GM15510 (cell line): ENCODE results near the gene SIRT1.

Experiments
- POLR2A ChIP-seq: IDR thresholded peaks from 3 replicates; pipeline ENCODE4 v1.6.1; 2011; ENCODE audit warnings: borderline replicate concordance; ENCODE audit not compliant: insufficient read length; ENCODE audit errors: extremely low read depth

Gene SIRT1

DNA sequence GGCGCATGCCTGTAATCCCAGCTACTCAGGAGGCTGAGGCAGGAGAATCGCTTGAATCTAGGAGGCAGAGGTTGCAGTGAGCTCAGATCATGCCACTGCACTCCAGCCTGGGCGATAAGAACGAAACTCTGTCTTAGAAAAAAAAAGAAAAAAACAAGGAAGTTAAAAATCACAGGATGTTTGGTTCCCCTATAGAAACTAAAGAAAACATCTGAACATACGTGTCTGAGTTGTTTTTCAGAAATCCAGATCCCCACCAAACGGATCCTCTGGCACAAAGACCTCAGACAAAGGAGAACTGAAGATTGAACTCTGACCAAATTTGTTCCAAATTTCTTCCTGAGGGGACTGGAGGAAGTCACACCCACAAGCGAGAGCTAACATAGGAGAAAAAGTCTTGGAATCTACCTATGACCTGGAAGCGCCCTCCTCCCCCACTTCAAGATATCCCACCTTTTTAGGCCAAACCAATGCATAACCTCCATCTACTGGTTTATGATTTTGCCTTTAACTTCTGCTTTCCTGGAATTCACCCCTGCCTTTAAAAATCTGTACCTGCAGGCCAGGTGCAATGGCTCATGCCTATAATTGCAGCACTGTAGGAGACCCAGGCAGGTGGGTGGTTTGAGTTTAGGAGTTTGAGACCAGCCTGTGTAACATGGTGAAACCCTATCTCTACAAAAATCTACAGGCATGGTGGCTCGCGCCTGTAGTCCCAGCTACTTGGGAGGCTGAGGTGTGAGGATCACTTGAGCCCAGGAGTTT, 19.7 kb upstream of the SIRT1 start:
- no peak for TF ChIP-seq POLR2A

DNA sequence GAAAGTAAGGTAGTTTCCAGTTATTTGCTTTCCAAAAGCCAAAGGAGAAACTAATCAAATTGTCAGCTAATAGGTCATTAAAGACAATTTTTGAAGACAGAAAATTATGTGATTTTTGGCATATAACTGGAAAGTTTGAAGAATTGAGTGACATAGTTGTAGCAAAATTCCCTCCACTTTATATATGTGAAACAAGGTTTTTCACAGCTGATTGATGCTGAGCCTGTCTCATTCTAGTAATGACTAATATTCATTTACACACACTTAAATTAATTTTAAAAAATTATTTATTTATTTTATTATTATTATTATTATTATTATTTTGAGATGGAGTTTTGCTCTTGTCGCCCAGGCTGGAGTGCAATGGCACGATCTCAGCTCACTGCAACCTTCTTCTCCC, 16.3 kb upstream of the SIRT1 start:
- no peak for TF ChIP-seq POLR2A

- TF ChIP-seq POLR2A, result no peak
Observed at GRCh38 chr10:67869996-67870395, 14.5 kb upstream of the SIRT1 start.

- TF ChIP-seq POLR2A, result no peak
Observed at GRCh38 chr10:67875340-67876238, 8.9 kb upstream of the SIRT1 start.

DNA sequence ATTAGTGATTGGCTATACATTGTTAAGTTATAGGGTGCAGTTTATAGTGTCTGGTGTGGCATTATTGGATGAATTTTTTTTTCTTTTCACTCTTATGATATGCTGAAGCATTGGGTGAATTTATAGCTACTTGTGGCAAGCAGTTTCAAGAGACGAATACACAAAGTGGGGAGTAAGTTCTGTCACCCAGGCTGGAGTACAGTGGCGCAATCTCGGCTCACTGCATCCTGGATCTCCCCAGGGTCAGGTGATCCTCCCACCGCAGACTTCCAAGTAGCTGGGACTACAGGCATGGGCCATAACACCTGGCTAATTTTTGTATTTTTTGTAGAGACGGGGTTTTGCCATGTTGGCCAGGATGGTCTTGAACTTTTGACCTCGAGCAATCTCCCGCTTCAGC, 6.3 kb upstream of the SIRT1 start:
- TF ChIP-seq POLR2A, result no peak

DNA sequence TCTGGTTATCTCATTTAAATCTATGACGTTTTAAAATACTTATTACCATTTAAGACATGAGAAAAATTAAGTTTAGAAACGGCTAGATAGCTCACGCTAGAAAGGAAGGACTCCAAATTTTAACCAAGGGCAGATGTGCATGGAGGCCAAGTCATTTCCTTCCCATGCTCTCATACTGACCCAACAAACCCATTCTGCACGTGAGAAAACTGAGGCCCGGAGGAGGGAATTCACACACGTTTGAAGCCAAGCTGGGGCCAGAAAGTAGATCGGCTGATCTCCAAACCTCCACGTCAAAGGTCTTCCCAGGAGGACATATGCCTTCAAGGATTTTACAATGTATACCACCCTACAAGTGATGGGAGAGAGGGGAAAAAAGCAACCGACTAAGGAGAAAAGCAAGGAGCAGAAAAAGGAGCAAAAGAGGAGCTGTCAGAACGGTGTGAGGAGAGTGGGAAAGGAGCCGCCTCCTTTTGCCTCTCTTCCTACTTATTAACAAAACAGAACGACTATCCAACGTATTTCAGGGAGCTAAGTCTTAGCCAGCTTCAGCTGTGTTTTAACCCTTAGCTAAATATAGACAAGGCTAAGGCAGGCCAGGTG, 645 bp upstream of the SIRT1 start:
- no peak for TF ChIP-seq POLR2A

DNA sequence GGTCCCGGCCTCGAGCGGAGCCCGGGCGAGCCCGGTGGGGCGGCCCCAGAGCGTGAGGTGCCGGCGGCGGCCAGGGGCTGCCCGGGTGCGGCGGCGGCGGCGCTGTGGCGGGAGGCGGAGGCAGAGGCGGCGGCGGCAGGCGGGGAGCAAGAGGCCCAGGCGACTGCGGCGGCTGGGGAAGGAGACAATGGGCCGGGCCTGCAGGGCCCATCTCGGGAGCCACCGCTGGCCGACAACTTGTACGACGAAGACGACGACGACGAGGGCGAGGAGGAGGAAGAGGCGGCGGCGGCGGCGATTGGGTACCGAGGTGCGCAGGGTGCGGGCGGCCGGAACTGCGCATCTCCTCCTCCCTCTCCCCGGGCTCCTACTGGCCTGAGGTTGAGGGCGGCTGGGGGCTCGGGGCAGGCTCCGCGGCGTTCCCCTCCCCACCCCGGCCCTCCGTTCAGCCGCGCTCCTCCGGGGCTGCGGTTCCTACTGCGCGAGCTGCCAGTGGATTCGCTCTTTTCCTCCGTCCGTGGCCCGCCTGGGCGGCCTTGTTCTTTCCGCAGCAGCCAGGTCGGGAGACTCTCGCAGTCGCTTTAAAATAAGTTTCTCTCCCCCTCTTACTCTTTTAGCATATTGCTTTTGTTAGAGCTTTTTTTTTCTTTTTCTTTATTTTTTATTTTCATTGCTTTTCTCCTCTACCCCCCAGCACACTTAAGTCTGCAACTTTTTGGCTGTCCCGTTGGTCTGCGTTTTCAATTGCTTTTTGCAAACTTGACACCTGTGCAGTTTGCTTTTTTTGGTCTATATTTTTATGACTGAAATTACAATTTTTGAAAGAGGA, 600 bp downstream of the SIRT1 start:
- no peak for TF ChIP-seq POLR2A

DNA sequence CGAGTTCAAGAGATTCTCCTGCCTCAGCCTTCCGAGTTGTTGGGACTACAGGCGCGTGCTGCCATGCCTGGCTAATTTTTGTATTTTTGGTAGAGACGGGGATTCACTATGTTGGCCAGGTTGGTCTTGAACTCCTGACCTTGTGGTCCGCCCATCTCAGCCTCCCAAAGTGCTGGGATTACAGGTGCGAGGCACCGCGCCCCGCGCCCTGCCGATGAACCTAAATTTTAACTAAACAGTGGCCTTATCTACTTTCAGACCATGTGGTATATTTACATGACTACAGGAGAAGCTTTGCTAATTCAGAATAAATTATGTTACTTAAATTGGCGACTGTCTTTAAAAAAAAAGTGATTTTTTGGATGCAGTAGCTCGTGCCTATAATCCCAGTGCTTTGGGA, 9.2 kb downstream of the SIRT1 start:
- TF ChIP-seq POLR2A, result no peak

GRCh38 chr10:67903581-67903980, 19.1 kb downstream of the SIRT1 start:
- no peak for TF ChIP-seq POLR2A

DNA sequence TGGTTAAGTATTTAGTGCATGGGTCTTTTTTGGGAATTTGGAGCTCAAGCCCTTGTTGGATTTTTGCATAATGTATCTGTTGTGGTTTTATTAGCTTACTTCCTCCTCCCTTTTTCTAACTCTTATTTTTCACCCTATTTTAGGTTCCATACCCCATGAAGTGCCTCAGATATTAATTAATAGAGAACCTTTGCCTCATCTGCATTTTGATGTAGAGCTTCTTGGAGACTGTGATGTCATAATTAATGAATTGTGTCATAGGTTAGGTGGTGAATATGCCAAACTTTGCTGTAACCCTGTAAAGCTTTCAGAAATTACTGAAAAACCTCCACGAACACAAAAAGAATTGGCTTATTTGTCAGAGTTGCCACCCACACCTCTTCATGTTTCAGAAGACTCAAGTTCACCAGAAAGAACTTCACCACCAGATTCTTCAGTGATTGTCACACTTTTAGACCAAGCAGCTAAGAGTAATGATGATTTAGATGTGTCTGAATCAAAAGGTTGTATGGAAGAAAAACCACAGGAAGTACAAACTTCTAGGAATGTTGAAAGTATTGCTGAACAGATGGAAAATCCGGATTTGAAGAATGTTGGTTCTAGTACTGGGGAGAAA, 28.0 kb downstream of the SIRT1 start:
- TF ChIP-seq POLR2A, result no peak

- no peak for TF ChIP-seq POLR2A
Observed at GRCh38 chr10:67914777-67915340, 30.4 kb downstream of the SIRT1 start.

DNA sequence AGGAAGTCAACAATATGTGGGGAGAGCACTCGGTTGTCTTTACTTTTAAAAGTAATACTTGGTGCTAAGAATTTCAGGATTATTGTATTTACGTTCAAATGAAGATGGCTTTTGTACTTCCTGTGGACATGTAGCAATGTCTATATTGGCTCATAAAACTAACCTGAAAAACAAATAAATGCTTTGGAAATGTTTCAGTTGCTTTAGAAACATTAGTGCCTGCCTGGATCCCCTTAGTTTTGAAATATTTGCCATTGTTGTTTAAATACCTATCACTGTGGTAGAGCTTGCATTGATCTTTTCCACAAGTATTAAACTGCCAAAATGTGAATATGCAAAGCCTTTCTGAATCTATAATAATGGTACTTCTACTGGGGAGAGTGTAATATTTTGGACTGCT, 32.7 kb downstream of the SIRT1 start:
- no peak for TF ChIP-seq POLR2A

GRCh38 chr10:67917679-67918078, 33.2 kb downstream of the SIRT1 start:
- TF ChIP-seq POLR2A, result no peak

- TF ChIP-seq POLR2A, result no peak
Observed at GRCh38 chr10:67921065-67921464, 36.6 kb downstream of the SIRT1 start.
